Measurements from ENCODE around the gene PSMB7. TPM values are rescaled to one million over a fixed set of nuclear protein-coding genes. Genes with fewer than 3 reads are reported as not detected.

The PSMB7 gene
- total RNA-seq, 2 experiments from 2014 or later = 120 to 121 TPM

GRCh38 chr9:124306098-124306735 lies 109.0 kb downstream of the PSMB7 start:
- H3K9me3 Mint-ChIP-seq = no peaks in the 10 kb centered on the region

GRCh38 chr9:124304285-124304684 lies 111.0 kb downstream of the PSMB7 start:
- Mint-ChIP-seq H3K36me3 (ENCODE audit: low read depth) (no peaks in the 10 kb centered on the region), H3K4me3 (no peak overlapping the region), H3K27me3 (peaks cover 2% of the 10 kb centered on the region), H3K9me3 (no peaks in the 10 kb centered on the region), H3K27ac (no peak overlapping the region), H3K4me1 (peaks cover 8% of the 10 kb centered on the region)
- ChIA-PET POLR2A (no interaction called here), CTCF (interaction anchor here (0.7 to 1.2 kb wide), 2 partner anchors 11 to 45 kb away, joined by 3 to 4 read pairs; no protein-coding TSS in a partner anchor)
- no peak for DNase-seq

More at GRCh38 chr9:124306098-124306735, 109.0 kb downstream of the PSMB7 start:
- Mint-ChIP-seq H3K4me3 (no peak overlapping the region), H3K4me1 (no peaks in the 10 kb centered on the region), H3K27me3 (peaks cover 2% of the 10 kb centered on the region), H3K36me3 (ENCODE audit: low read depth) (no peaks in the 10 kb centered on the region), H3K27ac (no peak overlapping the region)
- DNase-seq = no peak
- ChIA-PET CTCF (interaction anchor here (0.7 kb wide), 1 partner anchor 17 kb away, joined by 4 read pairs; no protein-coding TSS in a partner anchor), POLR2A (no interaction called here)

- no peak overlapping the region for H3K4me3 Mint-ChIP-seq
- POLR2A ChIA-PET = no interaction called here
- H3K36me3 Mint-ChIP-seq (ENCODE audit: low read depth) = no peaks in the 10 kb centered on the region
- CTCF ChIA-PET = interaction anchor here (1.2 kb wide), 1 partner anchor 11 kb away, joined by 4 read pairs; no protein-coding TSS in a partner anchor
- no peak for DNase-seq
- H3K9me3 Mint-ChIP-seq = no peaks in the 10 kb centered on the region
- H3K4me1 Mint-ChIP-seq = peaks cover 9% of the 10 kb centered on the region
- no peak overlapping the region for H3K27ac Mint-ChIP-seq
- peaks cover 2% of the 10 kb centered on the region for H3K27me3 Mint-ChIP-seq
Observed at GRCh38 chr9:124303762-124304161, 111.5 kb downstream of the PSMB7 start.

Other genes starting within 250 kb of the PSMB7 start
- gene NEK6, start 157.5 kb downstream of the PSMB7 start, total RNA-seq = 1 to 10 TPM; 7.0 to 8.0 TPM
- not detected for gene ADGRD2, start 35.0 kb upstream of the PSMB7 start, total RNA-seq
- gene NR5A1, start 92.0 kb upstream of the PSMB7 start, total RNA-seq = not detected

Measured in activated CD4-positive, alpha-beta T cell treated with anti-CD3 and anti-CD28 coated beads, Interleukin-2, amount 10 ng/mL, durations not matched to agents 7 days and 5 days (primary cell).